GM23338 (cell line): Measurements from ENCODE around the gene CDK3. TPM values are rescaled to one million over a fixed set of nuclear protein-coding genes. Genes with fewer than 3 reads are reported as not detected.

ENCODE experiments used
- ATAC-seq: fragments of 200-7000 bp; cut with Tn5 transposase; 3 replicates; pipeline ENCODE4 v1.9.1; 2020
- DNase-seq: peaks from one replicate; pipeline ENCODE4 v3.0.0-alpha.2; 2015; ENCODE audit warnings: low spot score
- H2AFZ ChIP-seq: fragments of 200-600 bp; sonication (generic); 2 replicates; pipeline ENCODE4 v1.8.0; 2016; ENCODE audit warnings: antibody characterized with exemption, mild to moderate bottlenecking, moderate library complexity
- H3F3A ChIP-seq: fragments of 200-600 bp; sonication (generic); replicated peaks from 2 replicates; pipeline ENCODE4 v1.8.0; 2017; ENCODE audit warnings: antibody characterized with exemption, mixed run types, low read depth
- H3K27ac ChIP-seq: fragments of 200-600 bp; sonication (generic); 2 replicates; pipeline ENCODE4 v1.6.1; 2016; ENCODE audit warnings: low read depth
- H3K27me3 ChIP-seq: fragments of 200-600 bp; sonication (generic); 2 replicates; pipeline ENCODE4 v1.8.0; 2016; ENCODE audit warnings: mild to moderate bottlenecking, mixed run types, moderate library complexity; ENCODE audit not compliant: insufficient read depth
- H3K36me3 ChIP-seq: fragments of 200-600 bp; sonication (generic); 2 replicates; pipeline ENCODE4 v1.8.0; 2016; ENCODE audit warnings: mild to moderate bottlenecking; ENCODE audit not compliant: insufficient read depth
- H3K4me1 ChIP-seq: fragments of 200-600 bp; sonication (generic); 2 replicates; pipeline ENCODE4 v1.8.0; 2016; ENCODE audit warnings: mild to moderate bottlenecking, moderate library complexity; ENCODE audit not compliant: insufficient read depth
- H3K4me2 ChIP-seq: fragments of 200-600 bp; sonication (generic); 2 replicates; pipeline ENCODE4 v1.7.1; 2017; ENCODE audit warnings: mixed run types
- H3K4me3 ChIP-seq: fragments of 200-600 bp; sonication (generic); 2 replicates; pipeline ENCODE4 v1.6.1; 2016; ENCODE audit warnings: mixed run types
- H3K79me2 ChIP-seq: fragments of 200-600 bp; sonication (generic); replicated peaks from 2 replicates; pipeline ENCODE4 v1.8.0; 2017; ENCODE audit warnings: mild to moderate bottlenecking; ENCODE audit not compliant: insufficient read depth
- H3K9me2 ChIP-seq: fragments of 200-600 bp; sonication (generic); 2 replicates; pipeline ENCODE4 v1.8.0; 2017; ENCODE audit not compliant: insufficient read depth
- H4K20me1 ChIP-seq: fragments of 200-600 bp; sonication (generic); replicated peaks from 2 replicates; pipeline ENCODE4 v1.8.0; 2017; ENCODE audit warnings: mild to moderate bottlenecking; ENCODE audit not compliant: insufficient read depth
- H3K27ac Mint-ChIP-seq: 2 replicates; pipeline ENCODE4 v1.8.0; 2020; ENCODE audit warnings: inconsistent platforms, mild to moderate bottlenecking, moderate library complexity, mixed read lengths
- H3K27me3 Mint-ChIP-seq: 3 replicates; pipeline ENCODE4 v1.8.0; 2022; ENCODE audit warnings: low read depth, mild to moderate bottlenecking, moderate library complexity, mixed read lengths, inconsistent platforms; ENCODE audit not compliant: insufficient read depth, poor library complexity
- H3K36me3 Mint-ChIP-seq: 3 replicates; pipeline ENCODE4 v1.8.0; 2021; ENCODE audit warnings: low read depth, mild to moderate bottlenecking, inconsistent platforms, moderate library complexity, mixed read lengths
- H3K4me1 Mint-ChIP-seq: 3 replicates; pipeline ENCODE4 v1.8.0; 2020; ENCODE audit warnings: mild to moderate bottlenecking, inconsistent platforms, mixed read lengths
- H3K4me3 Mint-ChIP-seq: 3 replicates; pipeline ENCODE4 v1.8.0; 2021; ENCODE audit warnings: moderate library complexity, mild to moderate bottlenecking, inconsistent platforms, mixed read lengths
- H3K9me3 Mint-ChIP-seq: 3 replicates; pipeline ENCODE4 v1.8.0; 2020; ENCODE audit warnings: moderate library complexity, mild to moderate bottlenecking, inconsistent platforms, mixed read lengths
- CREB1 ChIP-seq: fragments of 250-450 bp; sonication (Bioruptor Pico); IDR thresholded peaks from 2 replicates; pipeline ENCODE4 v1.5.0; 2020; ENCODE audit warnings: low read depth, mild to moderate bottlenecking, moderate library complexity
- EZH2phosphoT487 ChIP-seq: fragments of 200-600 bp; sonication (generic); IDR thresholded peaks from one replicate; pipeline ENCODE4 v1.8.1; 2018; ENCODE audit warnings: antibody characterized with exemption; ENCODE audit not compliant: unreplicated experiment
- JUNB ChIP-seq: IDR thresholded peaks from one replicate; pipeline ENCODE4 v1.6.1; 2016; ENCODE audit warnings: antibody characterized with exemption; ENCODE audit not compliant: unreplicated experiment
- NANOG ChIP-seq: IDR thresholded peaks from 2 replicates; pipeline ENCODE4 v1.6.1; 2016; ENCODE audit warnings: antibody characterized with exemption, borderline replicate concordance
- POLR2AphosphoS5 ChIP-seq: IDR thresholded peaks from 2 replicates; pipeline ENCODE4 v1.6.1; 2016; ENCODE audit warnings: antibody characterized with exemption, low read depth
- ZNF114 ChIP-seq: fragments of 250-450 bp; sonication (Bioruptor Pico); IDR thresholded peaks from 2 replicates; pipeline ENCODE4 v1.5.0; 2020; ENCODE audit warnings: mild to moderate bottlenecking, moderate library complexity
- ZNF331 ChIP-seq: fragments of 250-450 bp; sonication (Bioruptor Pico); IDR thresholded peaks from 2 replicates; pipeline ENCODE4 v1.5.0; 2020; ENCODE audit warnings: low read depth, mild to moderate bottlenecking, moderate library complexity
- long read RNA-seq: library from polyadenylated mRNA; unstranded; transcript quantifications from one replicate; pipeline ENCODE4 v2.0.0, GENCODE V29; 2020; ENCODE audit not compliant: unreplicated experiment
- polyA plus RNA-seq: library from polyadenylated mRNA; unstranded; fragments of >200 nt; fragmentation: Nextera tagmentation; extraction: Ambion mirVana; gene quantifications from 2 replicates; pipeline ENCODE4 v1.2.1, GENCODE V29; 2016
- total RNA-seq: library from RNA; depleted of rRNA; stranded (reverse); fragments of >200 nt; shearing (Covaris generic); gene quantifications from 2 replicates; pipeline ENCODE4 v1.2.3, GENCODE V29; 2014; rRNA removed
- TF ChIP-seq, protein P1 (sequence below), 2 experiments: fragments of 200-600 bp in 1 of 2; sonication (generic) in 1 of 2; conservative IDR thresholded peaks; 2 replicates each; pipeline versions ENCODE4 v1.5.1 to v1.6.1; 2016 to 2017; ENCODE audit warnings: antibody characterized with exemption in 2 of 2, low read depth in 2 of 2, mild to moderate bottlenecking in 2 of 2, moderate library complexity in 1 of 2
- TF ChIP-seq, protein P2 (sequence below): IDR thresholded peaks from 2 replicates; pipeline ENCODE4 v1.6.1; 2016; ENCODE audit warnings: antibody characterized with exemption
- TF ChIP-seq, protein P3 (sequence below): IDR thresholded peaks from one replicate; pipeline ENCODE4 v1.6.1; 2018; ENCODE audit warnings: antibody characterized with exemption; ENCODE audit not compliant: unreplicated experiment

CDK3 gene
- total RNA-seq = 5.9 and 10.2 TPM in 2 replicates
- polyA plus RNA-seq = 7.8 and 7.9 TPM in 2 replicates
- long read RNA-seq = 0 reads

- Histone ChIP-seq H3K4me2 (no peak within 1 kb of the TSS), H3K9me2 (no peaks in the 10 kb centered on the region), H3K36me3 (no peaks in the 10 kb centered on the region), H3F3A (0 out of 2 replicates have a peak, but pooled peaks cover 8% of the 10 kb centered on the region), H4K20me1 (no peaks in the 10 kb centered on the region), H3K79me2 (no peaks in the 10 kb centered on the region), H3K4me1 (no peaks in the 10 kb centered on the region), H3K27ac (no peak within 1 kb of the TSS), H3K4me3 (no peak within 1 kb of the TSS), H2AFZ (peak within 1 kb of the TSS; percentile 97), H3K27me3 (no peaks in the 10 kb centered on the region)
- H3K4me3 Mint-ChIP-seq = no peak within 1 kb of the TSS
- peak within 1 kb of the TSS; percentile 51; the same call in 1 of the 2 replicates for H3K27ac Mint-ChIP-seq
- TF ChIP-seq, protein P1, sequence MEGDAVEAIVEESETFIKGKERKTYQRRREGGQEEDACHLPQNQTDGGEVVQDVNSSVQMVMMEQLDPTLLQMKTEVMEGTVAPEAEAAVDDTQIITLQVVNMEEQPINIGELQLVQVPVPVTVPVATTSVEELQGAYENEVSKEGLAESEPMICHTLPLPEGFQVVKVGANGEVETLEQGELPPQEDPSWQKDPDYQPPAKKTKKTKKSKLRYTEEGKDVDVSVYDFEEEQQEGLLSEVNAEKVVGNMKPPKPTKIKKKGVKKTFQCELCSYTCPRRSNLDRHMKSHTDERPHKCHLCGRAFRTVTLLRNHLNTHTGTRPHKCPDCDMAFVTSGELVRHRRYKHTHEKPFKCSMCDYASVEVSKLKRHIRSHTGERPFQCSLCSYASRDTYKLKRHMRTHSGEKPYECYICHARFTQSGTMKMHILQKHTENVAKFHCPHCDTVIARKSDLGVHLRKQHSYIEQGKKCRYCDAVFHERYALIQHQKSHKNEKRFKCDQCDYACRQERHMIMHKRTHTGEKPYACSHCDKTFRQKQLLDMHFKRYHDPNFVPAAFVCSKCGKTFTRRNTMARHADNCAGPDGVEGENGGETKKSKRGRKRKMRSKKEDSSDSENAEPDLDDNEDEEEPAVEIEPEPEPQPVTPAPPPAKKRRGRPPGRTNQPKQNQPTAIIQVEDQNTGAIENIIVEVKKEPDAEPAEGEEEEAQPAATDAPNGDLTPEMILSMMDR (conservative IDR thresholded peaks at IDR 0.05; ENCODE audit: low read depth in 2 of 2) = 0 out of 4 replicates have a peak, but pooled peaks of 1 of the 2 experiments have one; percentile 1
- no peak for TF ChIP-seq POLR2AphosphoS5
- H3K4me1 Mint-ChIP-seq = peaks cover 12% of the 10 kb centered on the region; the same call in 2 of the 3 replicates
- peaks cover 5% of the 10 kb centered on the region for H3K36me3 Mint-ChIP-seq
- peaks cover 13% of the 10 kb centered on the region for H3K27me3 Mint-ChIP-seq
- no peak; the same call in 2 of the 3 replicates for ATAC-seq
- no peak for DNase-seq
- no peaks in the 10 kb centered on the region; the same call in 2 of the 3 replicates for H3K9me3 Mint-ChIP-seq
Measured at GRCh38 chr17:76000755-76001521, at the start of gene CDK3. Gene CDK3, plus strand, starts transcription at chr17:76000855. Its CDS starts 571 bp downstream, at chr17:76001426.

DNA sequence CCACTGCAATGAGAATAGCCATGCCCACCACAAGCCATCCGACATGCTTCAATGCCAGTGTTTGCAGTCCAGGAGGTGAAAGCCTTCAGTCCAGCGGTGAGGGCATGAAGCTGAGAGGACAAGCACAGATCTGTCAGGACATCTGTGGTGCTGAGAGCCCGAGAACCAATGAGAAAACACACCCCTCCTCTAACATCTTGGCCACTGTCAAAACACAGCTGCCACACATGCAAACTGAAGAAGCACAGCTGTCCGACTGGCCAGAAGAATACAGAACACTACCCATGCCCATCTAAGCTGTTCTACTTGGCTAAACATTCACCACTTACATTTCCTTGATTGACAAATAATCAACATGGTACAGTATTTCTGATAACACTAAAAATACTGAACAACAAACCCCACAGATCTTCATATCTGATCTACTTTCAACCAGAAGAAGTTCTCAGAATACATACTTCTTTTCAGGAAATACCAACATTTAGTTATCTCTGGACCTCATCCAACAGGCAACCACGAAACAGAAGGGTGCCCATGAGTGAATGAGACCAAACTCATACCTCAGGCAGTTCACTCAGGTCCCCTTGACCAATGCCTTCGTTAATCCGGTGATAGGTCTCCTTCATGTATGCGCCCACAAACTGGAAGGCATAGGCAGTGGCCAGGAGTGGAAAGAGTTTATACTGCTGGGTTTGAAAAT lies 49.6 kb upstream of the CDK3 start:
- Mint-ChIP-seq H3K9me3 (no peaks in the 10 kb centered on the region; the same call in 2 of the 3 replicates), H3K4me3 (no peak overlapping the region), H3K36me3 (peaks cover 69% of the 10 kb centered on the region), H3K27me3 (no peaks in the 10 kb centered on the region), H3K27ac (no peak overlapping the region), H3K4me1 (peaks cover 8% of the 10 kb centered on the region; the same call in 2 of the 3 replicates)
- no peaks in the 10 kb centered on the region for H3K27me3 ChIP-seq
- no peaks in the 10 kb centered on the region for H4K20me1 ChIP-seq
- H3F3A ChIP-seq = 0 out of 2 replicates have a peak, but pooled peaks cover 5% of the 10 kb centered on the region
- H3K9me2 ChIP-seq = no peaks in the 10 kb centered on the region
- H2AFZ ChIP-seq = no peak overlapping the region
- H3K4me3 ChIP-seq = no peak overlapping the region
- peaks cover 10% of the 10 kb centered on the region; the same call in 1 of the 2 replicates for H3K4me1 ChIP-seq
- no peak overlapping the region for H3K4me2 ChIP-seq
- H3K79me2 ChIP-seq = no peaks in the 10 kb centered on the region
- H3K36me3 ChIP-seq = peaks cover 45% of the 10 kb centered on the region
- no peak overlapping the region for H3K27ac ChIP-seq
- no peak for ATAC-seq
- DNase-seq = no peak
- TF ChIP-seq CREB1 (no peak), POLR2AphosphoS5 (no peak), NANOG (no peak), EZH2phosphoT487 (no peak), ZNF114 (CRISPR knock-in tag) (no peak), ZNF331 (CRISPR knock-in tag) (no peak), JUNB (no peak)
- TF ChIP-seq, protein P1 (conservative IDR thresholded peaks at IDR 0.05; ENCODE audit: low read depth in 2 of 2) = no peak
- TF ChIP-seq, protein P2, sequence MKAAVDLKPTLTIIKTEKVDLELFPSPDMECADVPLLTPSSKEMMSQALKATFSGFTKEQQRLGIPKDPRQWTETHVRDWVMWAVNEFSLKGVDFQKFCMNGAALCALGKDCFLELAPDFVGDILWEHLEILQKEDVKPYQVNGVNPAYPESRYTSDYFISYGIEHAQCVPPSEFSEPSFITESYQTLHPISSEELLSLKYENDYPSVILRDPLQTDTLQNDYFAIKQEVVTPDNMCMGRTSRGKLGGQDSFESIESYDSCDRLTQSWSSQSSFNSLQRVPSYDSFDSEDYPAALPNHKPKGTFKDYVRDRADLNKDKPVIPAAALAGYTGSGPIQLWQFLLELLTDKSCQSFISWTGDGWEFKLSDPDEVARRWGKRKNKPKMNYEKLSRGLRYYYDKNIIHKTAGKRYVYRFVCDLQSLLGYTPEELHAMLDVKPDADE = no peak
- TF ChIP-seq, protein P3, sequence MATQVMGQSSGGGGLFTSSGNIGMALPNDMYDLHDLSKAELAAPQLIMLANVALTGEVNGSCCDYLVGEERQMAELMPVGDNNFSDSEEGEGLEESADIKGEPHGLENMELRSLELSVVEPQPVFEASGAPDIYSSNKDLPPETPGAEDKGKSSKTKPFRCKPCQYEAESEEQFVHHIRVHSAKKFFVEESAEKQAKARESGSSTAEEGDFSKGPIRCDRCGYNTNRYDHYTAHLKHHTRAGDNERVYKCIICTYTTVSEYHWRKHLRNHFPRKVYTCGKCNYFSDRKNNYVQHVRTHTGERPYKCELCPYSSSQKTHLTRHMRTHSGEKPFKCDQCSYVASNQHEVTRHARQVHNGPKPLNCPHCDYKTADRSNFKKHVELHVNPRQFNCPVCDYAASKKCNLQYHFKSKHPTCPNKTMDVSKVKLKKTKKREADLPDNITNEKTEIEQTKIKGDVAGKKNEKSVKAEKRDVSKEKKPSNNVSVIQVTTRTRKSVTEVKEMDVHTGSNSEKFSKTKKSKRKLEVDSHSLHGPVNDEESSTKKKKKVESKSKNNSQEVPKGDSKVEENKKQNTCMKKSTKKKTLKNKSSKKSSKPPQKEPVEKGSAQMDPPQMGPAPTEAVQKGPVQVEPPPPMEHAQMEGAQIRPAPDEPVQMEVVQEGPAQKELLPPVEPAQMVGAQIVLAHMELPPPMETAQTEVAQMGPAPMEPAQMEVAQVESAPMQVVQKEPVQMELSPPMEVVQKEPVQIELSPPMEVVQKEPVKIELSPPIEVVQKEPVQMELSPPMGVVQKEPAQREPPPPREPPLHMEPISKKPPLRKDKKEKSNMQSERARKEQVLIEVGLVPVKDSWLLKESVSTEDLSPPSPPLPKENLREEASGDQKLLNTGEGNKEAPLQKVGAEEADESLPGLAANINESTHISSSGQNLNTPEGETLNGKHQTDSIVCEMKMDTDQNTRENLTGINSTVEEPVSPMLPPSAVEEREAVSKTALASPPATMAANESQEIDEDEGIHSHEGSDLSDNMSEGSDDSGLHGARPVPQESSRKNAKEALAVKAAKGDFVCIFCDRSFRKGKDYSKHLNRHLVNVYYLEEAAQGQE = no peak
